ENCODE results near the gene BTBD9. TPM values are rescaled to one million over a fixed set of nuclear protein-coding genes. Genes with fewer than 3 reads are reported as not detected.

BTBD9 gene
- total and polyA plus RNA-seq, 9 of the 15 experiments (the other 6 are each of a cell fraction or from before 2014, with no cell fraction given) = 0.08 to 1.6 (median 0.58) TPM

- BruUV-seq (replicated peaks) = no TSS peak
- Histone ChIP-seq H2AFZ (ENCODE audit: low read depth, low read length) (no peak overlapping the region), H3K27ac (ENCODE audit: extremely low read depth, low read depth, low read length) (no peak overlapping the region), H3K27me3 (ENCODE audit: control insufficient read depth in 2 of 2, insufficient read depth in 2 of 2, low read length in 2 of 2) (peaks cover 60 to 87% of the 10 kb centered on the region in 2 experiments), H3K36me3 (ENCODE audit: control insufficient read depth, insufficient read depth, low read length) (no peaks in the 10 kb centered on the region), H3K9ac (ENCODE audit: insufficient read depth in 1 of 2, low read depth in 2 of 2, low read length in 2 of 2) (peak overlapping the region in 1 of 2 experiments; percentile 55; a peak in 2 of 4 replicates), H3K4me3 (no peak overlapping the region), H4K20me1 (replicated peaks; ENCODE audit: control insufficient read depth, insufficient read depth, low read length) (peaks cover 18% of the 10 kb centered on the region), H3K4me2 (ENCODE audit: insufficient read depth, low read length) (no peak overlapping the region), H3K79me2 (ENCODE audit: control insufficient read depth, insufficient read depth, low read length) (no peaks in the 10 kb centered on the region), H3K9me1 (ENCODE audit: control insufficient read depth, insufficient read depth, low read length) (no peaks in the 10 kb centered on the region), H3K4me1 (replicated peaks in 1 of 2; ENCODE audit: control insufficient read depth in 2 of 2, insufficient read depth in 2 of 2, low read length in 2 of 2) (no peaks in the 10 kb centered on the region; a peak in 1 of 5 replicates), H3K9me3 (replicated peaks; ENCODE audit: control insufficient read depth, insufficient read depth, low read depth, low read length) (no peaks in the 10 kb centered on the region)
- CTCF ChIA-PET (ENCODE audit: low intra/inter-chr PET ratio) = no interaction called here
- intact Hi-C loops (cut with micrococcal nuclease) (no loop called here), in situ Hi-C loops (cut with MboI) (no loop called here)
- POLR2A ChIA-PET = interaction anchor here (0.6 to 1.4 kb wide), 3 partner anchors 12 to 1511 kb away, joined by 3 read pairs; no protein-coding TSS in a partner anchor
- FAIRE-seq (no peak), DNase-seq (ENCODE audit: extremely low read depth in 1 of 4, low spot score in 3 of 4) (no peak), ATAC-seq (peak; percentile 47)
- TF ChIP-seq BHLHE40 (IDR thresholded peaks at IDR 0.05; ENCODE audit: low read length) = 0 out of 2 replicates have a peak, but pooled peaks have one; percentile 7
- no peak for TF ChIP-seq AFF4 (CRISPR knock-in tag; IDR thresholded peaks at IDR 0.05)
- TF ChIP-seq EGR1 (conservative IDR thresholded peaks at IDR 0.05) = peak; percentile 32; the same call in 1 of the 2 replicates
- 8% methylated on average over 32 of the region's 32 CpGs for WGBS (ENCODE audit: insufficient coverage, low coverage, missing lambda C conversion rate)
Measured at GRCh38 chr6:38176797-38177751, 462.7 kb downstream of the BTBD9 start.
